Suppressor macrophage (primary cell): ENCODE data around the gene TRIM16.
"Not testable (repeated sequence)": the region's sequence is repeated elsewhere in the genome, so short reads cannot be mapped to it uniquely, and the experiment has no call there.

Experiments used
- DNase-seq, 4 experiments: peaks; one replicate each; pipeline ENCODE4 v3.0.0-alpha.2; 2020 to 2022
- total RNA-seq, 17 experiments: gene quantifications; one replicate each; lab custom pipeline; 2026; ENCODE audit warnings: mixed read lengths in 6 of 17, inconsistent platforms in 3 of 17; lab: John Stamatoyannopoulos, UW

Gene TRIM16
- 0.38 to 5.0 (median 3.1) reads per million in 17 experiments for total RNA-seq

DNA sequence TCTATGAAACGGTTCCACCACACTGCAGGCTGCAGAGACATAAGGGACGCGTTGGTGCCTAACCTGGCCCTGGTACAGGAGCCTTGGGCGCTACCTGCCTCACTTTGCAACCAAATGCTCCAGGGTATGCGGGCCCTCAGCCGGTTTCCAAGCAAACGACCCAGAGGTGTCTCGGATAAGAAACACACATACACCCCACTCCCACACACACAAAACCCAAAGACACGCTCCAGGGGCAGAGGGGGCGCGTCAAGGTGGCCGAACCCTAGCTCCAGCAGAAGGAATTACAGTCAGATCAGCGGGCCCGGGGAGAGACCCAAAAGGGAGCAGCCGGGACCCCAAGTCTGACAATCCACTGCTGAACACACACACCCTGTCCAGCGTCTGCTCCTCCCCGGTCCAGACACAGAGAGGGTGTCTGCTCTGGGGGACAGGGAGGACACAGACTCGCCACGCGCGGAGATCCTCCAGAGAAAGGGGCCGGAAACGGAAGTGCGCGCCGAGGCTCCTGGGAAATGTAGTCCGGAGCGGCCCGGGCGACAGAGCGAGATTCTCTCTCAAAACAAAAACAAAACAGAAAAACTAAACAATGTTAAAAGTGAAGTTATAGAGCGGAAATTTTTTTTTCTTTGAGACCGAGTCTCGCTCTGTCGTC, at the start of gene TRIM16:
Gene TRIM16, minus strand, starts transcription at position 488 of the 655 bp plus-strand sequence. CDS start 32,702 bp downstream, outside the sequence.
- peak; percentile 76 to 89 (median 82) for DNase-seq

DNA sequence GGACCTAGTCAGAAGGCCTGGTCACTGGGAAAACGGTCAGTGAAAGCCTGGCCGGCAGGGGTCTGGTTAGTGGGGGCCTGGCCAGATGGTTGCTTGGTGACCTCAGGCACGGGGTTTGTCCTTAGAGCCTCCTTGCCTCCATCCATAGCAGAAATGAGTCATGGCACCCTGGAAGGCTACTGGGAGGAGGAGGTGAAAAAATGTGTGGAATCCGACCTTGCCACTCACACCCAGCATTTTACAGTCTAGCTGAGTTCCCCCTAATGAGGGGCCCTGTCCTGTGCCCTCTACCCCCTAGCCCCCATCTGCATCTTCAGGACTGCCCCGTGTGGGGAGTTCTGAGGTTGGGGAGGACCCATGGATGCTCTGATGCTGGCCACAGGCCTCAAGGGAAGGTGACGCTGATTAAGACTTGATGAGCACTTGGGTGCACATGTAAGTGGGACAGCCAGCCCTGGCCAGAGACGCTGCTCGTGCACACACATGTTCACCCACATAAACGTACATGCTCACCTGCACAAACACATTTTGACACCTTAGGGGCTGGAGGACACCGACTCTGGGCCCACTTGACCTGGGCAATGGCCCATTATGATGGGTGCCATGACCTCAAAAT, 49.2 kb upstream of the TRIM16 start:
- DNase-seq, result not testable (repeated sequence)

GRCh38 chr17:15731900-15732299, 47.8 kb upstream of the TRIM16 start, which contains the start of gene TBC1D26:
TBC1D26 (plus strand) TSS chr17:15732283; CDS start chr17:15735349, 3,066 bp downstream.
- not testable (repeated sequence) for DNase-seq

- not testable (repeated sequence) for DNase-seq
Observed at GRCh38 chr17:15730535-15730934, 46.4 kb upstream of the TRIM16 start.

- DNase-seq, result not testable (repeated sequence)
Observed at GRCh38 chr17:15716601-15717563, 32.8 kb upstream of the TRIM16 start.

DNA sequence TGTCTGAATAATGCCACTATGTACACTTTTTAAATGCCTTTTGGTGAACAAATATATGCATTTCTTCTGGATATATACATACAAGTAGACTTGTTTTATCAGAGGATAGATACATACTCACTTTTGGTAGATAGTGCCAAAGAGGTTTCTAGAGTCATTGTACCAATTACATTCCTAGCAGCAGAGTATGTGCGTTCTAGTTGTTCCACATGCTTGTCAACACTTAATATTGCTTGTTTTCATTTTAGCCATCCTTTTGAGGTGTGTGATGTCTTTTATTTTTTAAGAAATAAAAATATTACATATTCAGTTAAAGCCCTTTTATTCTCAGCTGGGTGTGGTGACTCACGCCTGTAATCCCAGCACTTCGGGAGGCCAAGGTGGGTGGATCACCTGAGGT, 24.8 kb upstream of the TRIM16 start:
- DNase-seq, result not testable (repeated sequence)

DNA sequence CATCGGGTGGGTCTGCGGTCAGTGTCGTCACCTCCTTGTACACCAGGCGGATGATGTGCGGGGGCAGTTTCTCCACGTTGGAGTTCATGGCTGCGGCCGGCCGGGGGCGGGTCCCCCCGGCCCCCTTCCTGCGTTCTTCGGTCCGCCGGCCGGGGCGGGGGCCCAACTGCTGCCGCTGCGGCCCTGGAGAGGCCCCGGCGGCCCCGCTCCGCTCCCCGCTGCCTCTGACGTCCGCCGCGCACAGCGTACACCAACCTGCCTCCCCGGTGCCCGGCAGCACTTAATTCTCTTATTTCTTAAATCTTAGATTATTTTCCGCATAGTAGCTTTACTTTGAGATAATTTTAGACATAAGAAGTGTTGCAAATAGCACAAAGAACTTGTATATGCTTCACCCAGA, 20.7 kb upstream of the TRIM16 start:
- not testable (repeated sequence) for DNase-seq

DNA sequence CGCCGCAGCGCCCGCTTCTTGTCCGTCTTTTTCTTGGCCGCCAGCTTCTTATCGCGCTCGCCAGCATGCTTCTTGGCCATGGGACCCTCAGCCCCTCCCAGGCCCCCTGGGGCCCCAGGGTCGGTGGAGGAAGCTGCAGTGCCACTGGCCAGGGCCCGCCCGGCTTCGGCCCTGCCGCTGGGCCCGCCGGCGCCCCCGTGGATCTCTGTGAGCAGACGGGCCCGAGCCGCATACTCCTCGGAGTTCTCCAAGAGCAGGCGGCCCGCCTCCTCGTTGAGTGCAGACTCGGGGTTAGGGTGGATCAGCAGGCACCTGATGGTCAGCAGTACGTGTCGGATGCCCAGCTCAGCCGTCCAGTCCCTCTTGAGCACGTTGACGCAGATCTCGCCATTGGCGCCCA, 20.1 kb upstream of the TRIM16 start:
- not testable (repeated sequence) for DNase-seq

GRCh38 chr17:15699937-15700336, 15.8 kb upstream of the TRIM16 start:
- not testable (repeated sequence) for DNase-seq

- peak; percentile 98 to 99 (median 99) for DNase-seq
Observed at GRCh38 chr17:15699413-15699924, 15.4 kb upstream of the TRIM16 start, which contains the start of gene ZNF286A. ZNF286A (plus strand) TSS chr17:15699752; CDS start chr17:15700330, 578 bp downstream.

DNA sequence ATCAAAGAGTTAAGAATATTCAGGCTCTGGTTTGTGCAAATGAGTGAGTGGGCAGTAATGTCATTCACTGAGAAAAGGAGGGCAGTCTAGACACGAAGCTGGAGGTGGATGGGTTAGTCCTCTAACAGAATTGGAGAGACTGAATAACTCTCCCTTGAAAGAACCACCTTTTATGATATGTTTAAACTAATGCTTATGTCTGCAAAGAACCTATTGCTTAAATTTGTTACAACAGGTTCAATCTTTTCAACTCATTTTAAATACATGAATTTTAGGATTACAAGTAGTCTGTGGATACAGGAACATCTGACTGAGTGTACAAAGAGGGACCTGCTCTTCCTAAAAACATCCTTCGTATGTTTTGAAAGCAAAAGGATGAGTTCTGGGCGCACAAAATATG, 14.9 kb upstream of the TRIM16 start:
- DNase-seq, result not testable (repeated sequence)

DNA sequence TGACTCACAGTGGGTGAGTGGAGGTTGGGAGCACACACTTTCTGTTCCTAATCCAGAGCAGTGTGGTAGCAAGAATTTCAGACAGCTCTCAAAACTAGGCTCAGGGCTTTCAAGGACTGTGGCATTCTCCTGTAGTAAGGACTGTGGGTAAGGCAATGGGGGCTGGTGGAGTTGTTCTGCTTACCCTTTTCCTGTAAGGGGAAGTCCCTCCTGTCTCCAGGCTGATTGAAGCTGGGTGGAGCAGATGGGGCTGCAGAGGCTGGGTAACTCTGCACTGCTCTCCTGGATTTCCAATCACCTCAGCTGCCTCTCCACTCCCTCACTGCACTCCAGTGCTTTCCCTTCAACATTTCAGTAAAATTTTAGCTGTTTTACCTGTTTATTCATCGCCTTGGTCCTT, 3.4 kb upstream of the TRIM16 start:
- DNase-seq, result not testable (repeated sequence)

- DNase-seq, result not testable (repeated sequence)
Observed at GRCh38 chr17:15683135-15683534, 976 bp downstream of the TRIM16 start.

GRCh38 chr17:15675991-15676390, 8.1 kb downstream of the TRIM16 start:
- DNase-seq, result not testable (repeated sequence)

DNA sequence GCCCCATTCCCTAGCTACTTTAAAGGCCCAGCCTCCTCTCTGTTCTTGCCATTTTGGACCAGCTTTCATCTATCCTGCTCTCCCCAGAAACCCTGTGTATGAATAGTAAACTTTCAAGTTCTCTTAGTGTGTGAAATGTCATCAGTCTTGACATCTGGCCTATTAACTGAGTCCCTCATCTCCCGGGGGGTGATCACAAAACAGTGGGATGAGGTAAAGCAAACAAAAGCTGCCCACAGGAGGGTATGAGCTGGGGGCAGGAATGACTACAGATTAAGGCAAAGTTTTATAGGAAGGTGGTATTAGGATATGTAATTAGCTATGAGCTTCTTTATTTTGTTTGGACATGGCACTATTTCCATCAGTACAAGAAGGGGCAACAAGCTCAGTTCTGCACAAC, 9.5 kb downstream of the TRIM16 start:
- DNase-seq, result not testable (repeated sequence)

GRCh38 chr17:15669526-15669925, 14.6 kb downstream of the TRIM16 start:
- DNase-seq, result not testable (repeated sequence)

- no peak for DNase-seq
Observed at GRCh38 chr17:15663691-15664090, 20.4 kb downstream of the TRIM16 start.

- DNase-seq, result no peak
Observed at GRCh38 chr17:15663176-15663575, 20.9 kb downstream of the TRIM16 start.

GRCh38 chr17:15662681-15663080, 21.4 kb downstream of the TRIM16 start:
- no peak for DNase-seq

- no peak for DNase-seq
Observed at GRCh38 chr17:15660077-15660476, 24.0 kb downstream of the TRIM16 start.

GRCh38 chr17:15659663-15660062, 24.4 kb downstream of the TRIM16 start:
- no peak for DNase-seq

DNA sequence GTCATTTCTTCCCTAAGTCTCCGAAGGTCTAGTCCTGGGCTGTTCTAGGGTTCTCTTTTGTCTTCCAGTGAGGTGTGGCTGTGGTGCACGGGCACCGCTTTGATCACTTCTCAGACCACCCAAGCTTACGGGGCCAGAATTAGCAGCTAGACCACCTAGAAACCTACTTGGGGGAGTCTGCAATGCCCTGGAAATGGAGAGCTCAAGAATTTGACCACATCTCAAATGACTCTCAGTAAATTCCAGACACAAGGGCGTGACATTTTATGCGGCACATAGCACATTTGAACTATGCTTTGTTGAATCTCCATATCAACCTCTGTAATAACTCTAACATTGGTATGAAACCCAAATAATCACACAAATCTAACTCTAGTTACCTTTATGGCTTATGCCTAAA, 24.9 kb downstream of the TRIM16 start:
- DNase-seq, result no peak
